GM19351 (cell line): ENCODE measurements around the gene NAGLU.
A peak's percentile ranks its signal among the peaks of the same experiment; 100 is the strongest.
"Not testable (repeated sequence)": the region's sequence is repeated elsewhere in the genome, so short reads cannot be mapped to it uniquely, and the experiment has no call there.

ENCODE experiments used
- ATAC-seq: cut with Tn5 transposase; IDR thresholded peaks from one replicate; pipeline ENCODE4 v1.9.1; 2021; ENCODE audit warnings: mild to moderate bottlenecking, moderate library complexity; ENCODE audit not compliant: unreplicated experiment

NAGLU gene

GRCh38 chr17:42520540-42520951, 15.5 kb upstream of the NAGLU start:
- ATAC-seq: no peak

GRCh38 chr17:42521036-42521435, 15.0 kb upstream of the NAGLU start:
- ATAC-seq: no peak

GRCh38 chr17:42521666-42522262, 14.3 kb upstream of the NAGLU start:
- ATAC-seq: no peak

- ATAC-seq: no peak
These were observed 13.7 kb upstream of the NAGLU start for GRCh38 chr17:42522263-42522790.

- no peak for ATAC-seq
These were observed 13.2 kb upstream of the NAGLU start for GRCh38 chr17:42522798-42523278.

- ATAC-seq: no peak
These were observed 10.8 kb upstream of the NAGLU start for GRCh38 chr17:42525221-42525620.

- no peak for ATAC-seq
These were observed 10.0 kb upstream of the NAGLU start for GRCh38 chr17:42526031-42526444.

GRCh38 chr17:42527932-42528331, 8.1 kb upstream of the NAGLU start:
- ATAC-seq: no peak

- ATAC-seq: no peak
These were observed 7.0 kb upstream of the NAGLU start for GRCh38 chr17:42529061-42529460.

- no peak for ATAC-seq
These were observed 5.0 kb upstream of the NAGLU start for GRCh38 chr17:42530952-42531454.

GRCh38 chr17:42531455-42532354, 4.3 kb upstream of the NAGLU start:
- ATAC-seq: no peak

GRCh38 chr17:42535155-42536047, 640 bp upstream of the NAGLU start:
- no peak for ATAC-seq

- peak; percentile 62 for ATAC-seq
These were observed 523 bp downstream of the NAGLU start for GRCh38 chr17:42536372-42537155.

GRCh38 chr17:42537156-42537805, 1.2 kb downstream of the NAGLU start:
- ATAC-seq: no peak

GRCh38 chr17:42537826-42538451, 1.9 kb downstream of the NAGLU start:
- no peak for ATAC-seq

- ATAC-seq: no peak
These were observed 2.4 kb downstream of the NAGLU start for GRCh38 chr17:42538482-42538881.

- ATAC-seq: not testable (repeated sequence)
These were observed 4.5 kb downstream of the NAGLU start for GRCh38 chr17:42540558-42540957.

- no peak for ATAC-seq
These were observed 5.2 kb downstream of the NAGLU start for GRCh38 chr17:42541041-42541833.
